SK-N-SH (cell line): ENCODE measurements around the gene LYRM4.

ENCODE experiments used
- GABPA ChIP-seq: IDR thresholded peaks from 2 replicates; pipeline ENCODE4 v1.4.0; 2012; ENCODE audit warnings: low read depth, mild to moderate bottlenecking
- POLR2AphosphoS5 ChIP-seq: IDR thresholded peaks from 2 replicates; pipeline ENCODE4 v1.6.1; 2012; ENCODE audit warnings: low read depth, low read length
- TAF1 ChIP-seq: IDR thresholded peaks from 2 replicates; pipeline ENCODE4 v1.6.1; 2012; ENCODE audit warnings: low read depth, mild to moderate bottlenecking, low read length, moderate library complexity, borderline replicate concordance
- TF ChIP-seq, protein P1 (sequence below): fragments of 200-600 bp; sonication (generic); IDR thresholded peaks from 2 replicates; pipeline ENCODE4 v1.6.1; 2017; ENCODE audit warnings: antibody characterized with exemption, mild to moderate bottlenecking, moderate library complexity
- TF ChIP-seq, protein P2 (sequence below): fragments of 150-350 bp; IDR thresholded peaks from 2 replicates; pipeline ENCODE4 v1.6.1; 2016; ENCODE audit warnings: mild to moderate bottlenecking, low read depth, low read length

DNA sequence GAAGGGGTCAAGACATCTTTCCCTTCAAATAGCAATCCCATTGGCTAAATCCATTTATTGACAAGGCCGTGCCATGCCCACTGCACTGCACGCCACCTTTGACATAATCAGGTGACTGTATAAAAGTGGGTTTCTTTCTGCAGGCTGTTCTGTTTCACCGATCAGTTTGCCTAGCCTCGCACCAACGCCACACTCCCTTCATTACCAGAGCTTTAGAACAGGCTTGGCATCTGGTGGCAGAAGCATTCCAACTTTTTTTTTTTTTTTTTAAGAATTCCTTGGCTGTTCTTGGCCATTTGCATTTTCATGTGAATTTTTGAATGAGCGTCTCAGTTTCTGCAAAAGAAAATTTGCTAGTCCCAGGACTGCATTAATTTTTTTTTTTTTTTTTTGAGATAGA, 97.5 kb downstream of the LYRM4 start:
- TF ChIP-seq, protein P1, sequence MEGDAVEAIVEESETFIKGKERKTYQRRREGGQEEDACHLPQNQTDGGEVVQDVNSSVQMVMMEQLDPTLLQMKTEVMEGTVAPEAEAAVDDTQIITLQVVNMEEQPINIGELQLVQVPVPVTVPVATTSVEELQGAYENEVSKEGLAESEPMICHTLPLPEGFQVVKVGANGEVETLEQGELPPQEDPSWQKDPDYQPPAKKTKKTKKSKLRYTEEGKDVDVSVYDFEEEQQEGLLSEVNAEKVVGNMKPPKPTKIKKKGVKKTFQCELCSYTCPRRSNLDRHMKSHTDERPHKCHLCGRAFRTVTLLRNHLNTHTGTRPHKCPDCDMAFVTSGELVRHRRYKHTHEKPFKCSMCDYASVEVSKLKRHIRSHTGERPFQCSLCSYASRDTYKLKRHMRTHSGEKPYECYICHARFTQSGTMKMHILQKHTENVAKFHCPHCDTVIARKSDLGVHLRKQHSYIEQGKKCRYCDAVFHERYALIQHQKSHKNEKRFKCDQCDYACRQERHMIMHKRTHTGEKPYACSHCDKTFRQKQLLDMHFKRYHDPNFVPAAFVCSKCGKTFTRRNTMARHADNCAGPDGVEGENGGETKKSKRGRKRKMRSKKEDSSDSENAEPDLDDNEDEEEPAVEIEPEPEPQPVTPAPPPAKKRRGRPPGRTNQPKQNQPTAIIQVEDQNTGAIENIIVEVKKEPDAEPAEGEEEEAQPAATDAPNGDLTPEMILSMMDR, result no peak
- TF ChIP-seq TAF1, result no peak
- TF ChIP-seq GABPA, result no peak
- TF ChIP-seq, protein P2, sequence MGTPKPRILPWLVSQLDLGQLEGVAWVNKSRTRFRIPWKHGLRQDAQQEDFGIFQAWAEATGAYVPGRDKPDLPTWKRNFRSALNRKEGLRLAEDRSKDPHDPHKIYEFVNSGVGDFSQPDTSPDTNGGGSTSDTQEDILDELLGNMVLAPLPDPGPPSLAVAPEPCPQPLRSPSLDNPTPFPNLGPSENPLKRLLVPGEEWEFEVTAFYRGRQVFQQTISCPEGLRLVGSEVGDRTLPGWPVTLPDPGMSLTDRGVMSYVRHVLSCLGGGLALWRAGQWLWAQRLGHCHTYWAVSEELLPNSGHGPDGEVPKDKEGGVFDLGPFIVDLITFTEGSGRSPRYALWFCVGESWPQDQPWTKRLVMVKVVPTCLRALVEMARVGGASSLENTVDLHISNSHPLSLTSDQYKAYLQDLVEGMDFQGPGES, result no peak
- no peak for TF ChIP-seq POLR2AphosphoS5
